SIG-M5 treated with dmso at 0.1 percent for 504 hours (cell line): Measurements from ENCODE around the gene ARHGAP27.
"Not testable (repeated sequence)": the region's sequence is repeated elsewhere in the genome, so short reads cannot be mapped to it uniquely, and the experiment has no call there.

Source experiments
- DNase-seq: peaks from one replicate; lab custom pipeline; 2025; ENCODE audit not compliant: unreplicated experiment; lab: John Stamatoyannopoulos, UW

Gene ARHGAP27

GRCh38 chr17:45432405-45433158 lies at the start of gene ARHGAP27:
Gene ARHGAP27, minus strand, starts transcription at chr17:45432870. Its CDS starts 2,591 bp downstream, at chr17:45430279.
- DNase-seq, result peak; percentile 56

GRCh38 chr17:45482317-45482716 lies 49.6 kb upstream of the ARHGAP27 start:
- DNase-seq, result not testable (repeated sequence)

GRCh38 chr17:45475436-45475835 lies 42.8 kb upstream of the ARHGAP27 start:
- DNase-seq, result not testable (repeated sequence)

DNA sequence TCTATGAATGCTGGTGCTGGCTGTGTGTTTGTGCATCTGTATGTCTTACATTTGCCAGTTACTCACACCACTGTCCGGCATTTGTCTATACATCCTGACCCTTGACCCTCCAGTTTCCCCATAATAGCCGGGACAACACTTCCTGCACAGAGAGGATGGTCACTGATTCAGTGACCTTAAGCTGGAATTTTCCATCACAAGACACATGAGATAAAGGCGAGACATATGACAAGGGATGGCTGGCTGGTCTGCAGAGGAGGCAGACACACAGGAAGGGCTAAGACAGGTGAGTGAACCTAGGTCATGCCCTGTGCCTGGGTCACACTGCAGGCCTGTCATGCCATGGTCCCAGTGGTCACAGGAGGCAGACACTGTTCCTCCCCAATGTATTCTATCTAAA lies 39.6 kb upstream of the ARHGAP27 start:
- not testable (repeated sequence) for DNase-seq

GRCh38 chr17:45469204-45469563 lies 36.5 kb upstream of the ARHGAP27 start:
- DNase-seq, result not testable (repeated sequence)

DNA sequence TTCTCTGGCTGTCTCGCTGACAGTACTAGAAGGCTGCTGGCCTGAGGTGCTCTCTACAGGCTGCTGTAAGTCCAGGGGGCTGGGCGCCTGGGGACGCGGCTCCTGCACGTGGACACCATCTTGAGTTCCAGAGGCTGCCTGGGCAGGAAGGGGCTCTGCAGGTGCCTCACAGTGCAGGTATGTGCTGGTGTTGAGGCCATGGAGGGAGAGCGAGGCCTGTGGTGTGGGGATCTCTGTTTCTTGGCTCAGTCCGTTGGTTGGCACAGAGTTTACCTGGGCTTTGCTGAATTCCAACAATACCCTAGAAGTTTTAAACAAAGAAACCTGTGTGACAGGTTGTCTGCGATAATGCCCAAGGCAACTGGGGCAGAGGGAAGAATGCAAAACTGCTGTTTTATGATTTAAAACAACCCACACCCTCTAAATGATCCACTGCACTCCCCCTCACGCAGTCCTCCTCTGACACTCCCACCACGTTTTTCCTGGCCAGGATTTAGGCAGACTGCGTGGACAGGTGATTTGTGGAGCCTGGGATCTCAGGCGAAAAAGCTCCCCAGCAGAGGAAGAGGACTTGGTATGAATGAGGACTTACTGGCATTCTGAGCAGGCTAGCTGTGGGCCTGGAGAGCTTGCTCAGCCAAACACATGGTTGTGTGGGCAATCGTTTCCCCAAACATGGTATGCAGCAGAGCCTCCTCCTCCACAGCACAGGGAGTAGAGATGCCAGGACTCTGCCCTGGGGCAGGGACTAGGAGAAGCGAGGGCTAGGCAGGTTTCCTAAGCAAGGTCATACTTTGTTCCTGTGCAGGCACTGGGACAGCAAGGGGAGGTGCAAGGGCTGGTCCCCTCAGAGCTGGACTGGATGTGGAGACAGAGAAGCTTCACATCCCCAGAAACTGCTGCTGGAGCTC lies 35.9 kb upstream of the ARHGAP27 start:
- DNase-seq, result peak; percentile 28

DNA sequence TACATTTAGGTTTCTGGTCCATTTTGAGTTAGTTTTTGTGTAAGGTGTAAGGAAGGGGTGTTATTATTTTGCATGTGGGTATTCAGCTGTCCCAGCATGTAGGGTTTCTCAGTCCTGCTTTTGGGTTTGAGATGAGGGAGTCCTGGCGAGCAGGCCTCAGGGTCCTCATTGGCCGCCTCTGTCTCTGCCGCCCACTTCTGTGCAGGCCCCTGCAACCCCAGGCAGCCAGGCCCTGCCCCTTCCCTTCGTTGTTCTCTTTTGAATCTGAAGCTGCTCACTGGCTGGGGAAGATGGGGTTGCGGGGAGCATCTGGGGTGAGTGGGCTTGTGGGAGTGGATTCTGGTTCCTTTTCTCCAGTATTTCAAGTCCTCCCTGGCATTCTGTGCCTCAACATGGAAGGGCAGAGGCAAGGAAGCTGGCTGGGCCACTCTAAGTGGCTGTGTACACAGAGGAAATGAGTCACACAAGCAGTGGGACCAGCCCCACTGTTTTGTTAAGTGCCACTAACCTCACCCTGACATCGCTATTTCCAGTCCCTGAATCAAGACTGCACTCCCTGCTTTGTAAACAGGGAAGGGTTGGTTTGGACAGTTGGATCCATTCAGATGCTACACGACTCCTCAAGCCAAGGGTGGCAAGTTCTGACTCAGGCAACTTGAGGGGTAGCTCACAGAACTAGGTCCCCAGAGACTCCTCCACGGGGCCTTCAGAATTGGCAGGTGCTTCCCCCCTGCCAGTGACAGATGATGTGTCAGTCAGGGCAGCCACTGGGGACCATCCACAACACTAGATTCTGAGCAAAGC lies 29.1 kb upstream of the ARHGAP27 start:
- DNase-seq, result peak; percentile 55

DNA sequence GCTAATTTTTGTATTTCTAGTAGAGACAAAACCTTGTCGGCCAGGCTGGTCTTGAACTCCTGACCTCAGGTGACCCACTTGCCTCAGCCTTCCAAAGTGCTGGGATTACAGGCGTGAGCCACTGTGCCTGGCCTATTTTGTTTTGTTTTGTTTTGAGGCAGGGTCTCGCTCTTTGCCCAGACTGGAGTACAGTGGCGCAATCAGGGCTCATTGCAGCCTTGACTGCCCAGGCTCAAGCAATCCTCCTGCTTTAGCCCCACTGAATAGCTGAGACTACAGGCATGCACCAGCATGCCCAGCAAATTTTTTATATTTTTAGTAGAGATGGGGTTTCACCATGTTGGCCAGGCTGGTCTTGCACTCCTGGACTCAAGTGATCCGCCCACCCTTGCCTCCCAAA lies 27.8 kb upstream of the ARHGAP27 start:
- not testable (repeated sequence) for DNase-seq

GRCh38 chr17:45454341-45454740 lies 21.7 kb upstream of the ARHGAP27 start:
- not testable (repeated sequence) for DNase-seq

DNA sequence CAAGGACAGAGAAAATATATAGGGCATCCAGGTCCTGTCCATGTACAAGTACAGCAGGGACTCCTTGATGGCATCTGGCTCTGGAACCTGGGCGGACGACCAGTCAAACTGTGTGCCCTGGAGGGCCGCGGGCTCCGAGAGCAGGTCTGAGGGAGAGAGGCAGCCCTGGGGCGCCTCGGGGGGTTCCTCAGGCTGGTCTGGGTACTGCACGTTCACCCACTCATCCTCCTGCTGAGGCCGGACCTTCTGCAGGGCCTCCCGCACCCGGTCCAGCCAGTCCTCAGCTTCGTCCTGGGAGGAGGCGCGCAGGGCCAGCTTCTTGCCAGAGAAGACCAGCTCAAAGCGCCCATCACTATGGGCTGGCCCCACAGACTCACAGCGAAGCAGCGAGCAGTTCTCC lies 21.1 kb upstream of the ARHGAP27 start:
- not testable (repeated sequence) for DNase-seq

DNA sequence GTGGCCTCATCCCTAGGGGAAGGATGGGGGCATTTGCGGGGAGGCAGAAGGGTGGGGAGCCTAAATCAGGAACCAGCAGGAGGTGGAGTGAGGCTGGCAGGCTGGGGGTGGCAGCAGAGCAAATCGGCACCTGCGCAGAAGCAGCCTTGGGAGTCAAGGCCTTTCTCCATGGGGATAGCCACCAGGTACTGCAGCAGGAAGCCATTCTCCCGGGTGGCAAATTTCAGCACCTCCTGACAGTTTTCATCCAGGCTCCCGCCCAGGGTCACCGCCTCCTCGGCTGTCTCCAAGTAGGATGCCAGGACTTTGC lies 20.5 kb upstream of the ARHGAP27 start:
- DNase-seq, result not testable (repeated sequence)

GRCh38 chr17:45452329-45453224 lies 19.9 kb upstream of the ARHGAP27 start:
- DNase-seq, result not testable (repeated sequence)

DNA sequence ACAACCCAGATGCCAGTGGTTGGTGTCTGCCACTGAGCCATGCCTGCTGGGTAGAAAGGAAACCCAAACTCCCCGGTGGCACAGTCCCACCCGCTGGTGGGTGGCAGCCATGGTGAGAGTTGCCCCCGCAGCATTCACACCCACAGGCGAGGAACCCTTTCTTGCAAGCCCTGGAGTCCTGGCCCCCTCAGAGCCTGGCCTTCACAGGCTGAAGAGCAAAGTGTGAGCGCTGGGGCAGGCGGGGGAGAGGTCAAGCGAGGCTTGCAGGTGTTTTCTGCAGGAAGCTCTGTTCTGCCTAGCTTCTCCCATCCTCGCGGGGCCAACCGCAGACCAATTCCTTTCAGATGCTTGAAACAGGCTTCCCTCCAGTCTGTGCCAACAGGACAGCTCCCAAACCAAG lies 19.0 kb upstream of the ARHGAP27 start:
- DNase-seq, result not testable (repeated sequence)

DNA sequence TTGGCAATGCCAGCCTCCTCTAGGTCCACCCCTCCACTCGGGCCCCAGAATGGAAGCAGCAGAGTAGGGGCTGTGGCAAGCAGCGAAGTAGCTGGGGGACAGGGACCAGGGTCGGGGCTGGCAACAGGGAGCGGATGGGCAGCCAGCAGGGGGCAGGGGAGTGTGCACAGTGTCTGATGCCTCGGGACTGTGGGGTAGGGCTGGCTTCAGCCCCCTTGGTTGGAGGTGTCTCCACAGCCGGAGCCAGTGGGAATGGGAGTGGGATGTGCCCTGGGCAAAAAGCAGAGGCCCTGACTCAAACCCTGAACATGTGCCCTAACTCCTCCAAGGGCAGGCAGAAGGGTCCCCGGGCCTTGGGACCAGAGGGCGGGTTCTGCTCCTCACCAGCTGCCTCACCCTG lies 18.5 kb upstream of the ARHGAP27 start:
- no peak for DNase-seq

DNA sequence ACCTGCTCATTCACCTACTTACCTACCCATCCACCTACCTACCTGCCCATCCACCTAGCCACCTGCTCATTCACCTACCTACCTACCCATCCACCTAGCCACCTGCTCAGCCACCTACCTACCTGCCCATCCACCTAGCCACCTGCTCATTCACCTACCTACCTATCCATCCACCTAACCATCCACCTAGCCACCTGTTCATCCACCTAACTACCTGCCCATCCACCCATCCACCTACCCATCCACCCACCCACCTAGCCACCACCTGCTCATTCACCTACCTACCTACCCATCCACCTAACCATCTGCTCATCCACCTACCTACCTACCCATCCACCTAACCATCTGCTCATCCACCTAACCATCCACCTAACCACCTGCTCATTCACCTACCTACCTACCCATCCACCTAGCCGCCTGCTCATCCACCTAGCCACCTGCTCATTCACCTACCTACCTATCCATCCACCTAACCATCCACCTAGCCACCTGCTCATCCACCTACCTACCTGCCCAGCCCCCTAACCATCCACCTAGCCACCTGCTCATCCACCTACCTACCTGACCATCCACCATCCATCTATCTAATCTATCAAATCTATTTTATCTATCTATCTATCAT lies 17.1 kb upstream of the ARHGAP27 start:
- DNase-seq, result not testable (repeated sequence)

GRCh38 chr17:45449260-45449659 lies 16.6 kb upstream of the ARHGAP27 start:
- not testable (repeated sequence) for DNase-seq

DNA sequence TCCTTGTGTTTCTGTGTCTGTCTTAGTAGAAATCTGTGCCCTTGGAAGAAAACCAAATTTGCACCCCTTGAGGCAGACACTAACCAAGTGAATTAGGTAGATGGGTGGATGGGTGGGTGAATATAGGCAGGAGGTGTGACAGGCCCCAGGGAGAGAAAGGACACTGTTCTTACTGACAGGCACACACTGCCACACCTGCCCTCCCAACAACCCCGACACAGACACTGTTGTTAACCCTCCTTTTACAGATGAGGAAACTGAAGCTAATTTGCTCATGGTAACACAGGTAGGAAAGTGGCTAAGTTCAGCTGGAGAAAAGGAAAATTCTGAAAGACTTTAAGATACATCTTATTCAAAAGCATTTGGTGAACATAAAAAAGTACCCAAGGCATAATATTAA lies 15.8 kb upstream of the ARHGAP27 start:
- not testable (repeated sequence) for DNase-seq

DNA sequence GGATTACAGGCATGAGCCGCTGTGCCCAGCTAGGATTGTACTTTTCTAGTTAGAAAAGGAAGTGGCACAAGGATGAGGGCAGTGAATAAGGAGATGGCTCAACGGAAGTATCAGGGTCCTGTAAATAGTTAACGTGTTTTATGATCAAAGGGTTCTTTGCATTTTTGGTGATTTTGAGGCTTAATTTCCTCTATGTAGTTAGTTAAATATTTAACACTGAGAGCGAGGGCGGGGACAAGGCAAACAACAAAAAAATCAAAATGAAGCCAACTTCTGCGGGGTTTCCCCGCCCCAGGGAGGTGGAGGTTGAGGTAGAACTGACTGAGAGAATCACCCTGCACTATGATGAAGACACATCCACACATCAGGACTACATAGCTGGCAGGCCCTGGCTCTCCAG lies 15.4 kb upstream of the ARHGAP27 start:
- DNase-seq, result not testable (repeated sequence)

DNA sequence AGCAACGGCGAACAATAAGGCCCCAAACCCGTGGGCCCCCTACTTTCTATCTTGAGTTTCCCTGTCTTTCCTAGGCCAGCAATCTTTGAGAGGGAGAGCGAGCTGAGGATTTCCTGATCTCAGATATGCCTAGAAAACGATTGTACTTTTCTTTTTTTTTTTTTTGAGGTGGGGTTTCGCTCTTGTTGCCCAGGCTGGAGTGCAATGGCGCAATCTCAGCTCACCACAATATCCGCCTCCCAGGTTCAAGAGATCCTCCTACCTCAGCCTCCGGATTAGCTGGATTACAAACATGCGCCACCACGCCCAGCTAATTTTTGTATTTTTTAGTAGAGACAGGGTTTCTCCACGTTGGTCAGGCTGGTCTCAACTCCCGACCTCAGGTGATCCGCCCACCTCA lies 15.0 kb upstream of the ARHGAP27 start:
- not testable (repeated sequence) for DNase-seq
